ENCODE measurements around the gene MCM6.
"Not testable (repeated sequence)": the region's sequence is repeated elsewhere in the genome, so short reads cannot be mapped to it uniquely, and the experiment has no call there.

Gene MCM6

DNA sequence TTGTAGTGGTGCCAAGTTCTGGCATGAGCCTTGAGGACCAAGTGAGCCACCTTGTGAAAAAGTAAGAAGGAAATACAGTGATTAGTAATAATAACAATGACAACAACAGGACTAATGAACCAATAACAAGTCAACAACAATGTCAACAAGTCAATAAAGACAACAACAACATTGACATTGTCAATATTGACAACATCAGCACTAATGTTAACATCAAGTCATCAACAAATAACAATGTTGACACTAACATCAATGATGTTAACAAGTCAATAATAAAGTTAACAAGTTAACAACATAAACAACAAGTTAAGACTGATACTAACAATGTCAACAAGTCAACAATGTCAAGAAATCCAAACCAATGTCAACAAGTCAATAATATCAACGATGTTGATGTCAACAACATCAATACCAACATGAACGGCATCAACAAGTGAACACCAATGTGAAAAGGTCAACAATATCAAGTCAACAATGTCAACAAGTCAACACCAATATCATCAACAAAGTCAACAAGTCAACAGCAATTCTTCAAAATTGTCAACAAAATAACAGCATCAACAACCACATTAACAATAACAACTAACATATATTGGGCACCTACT, 63.2 kb downstream of the MCM6 start:
- TF ChIP-seq, protein P1, sequence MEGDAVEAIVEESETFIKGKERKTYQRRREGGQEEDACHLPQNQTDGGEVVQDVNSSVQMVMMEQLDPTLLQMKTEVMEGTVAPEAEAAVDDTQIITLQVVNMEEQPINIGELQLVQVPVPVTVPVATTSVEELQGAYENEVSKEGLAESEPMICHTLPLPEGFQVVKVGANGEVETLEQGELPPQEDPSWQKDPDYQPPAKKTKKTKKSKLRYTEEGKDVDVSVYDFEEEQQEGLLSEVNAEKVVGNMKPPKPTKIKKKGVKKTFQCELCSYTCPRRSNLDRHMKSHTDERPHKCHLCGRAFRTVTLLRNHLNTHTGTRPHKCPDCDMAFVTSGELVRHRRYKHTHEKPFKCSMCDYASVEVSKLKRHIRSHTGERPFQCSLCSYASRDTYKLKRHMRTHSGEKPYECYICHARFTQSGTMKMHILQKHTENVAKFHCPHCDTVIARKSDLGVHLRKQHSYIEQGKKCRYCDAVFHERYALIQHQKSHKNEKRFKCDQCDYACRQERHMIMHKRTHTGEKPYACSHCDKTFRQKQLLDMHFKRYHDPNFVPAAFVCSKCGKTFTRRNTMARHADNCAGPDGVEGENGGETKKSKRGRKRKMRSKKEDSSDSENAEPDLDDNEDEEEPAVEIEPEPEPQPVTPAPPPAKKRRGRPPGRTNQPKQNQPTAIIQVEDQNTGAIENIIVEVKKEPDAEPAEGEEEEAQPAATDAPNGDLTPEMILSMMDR (IDR thresholded peaks at IDR 0.05; ENCODE audit: low read depth, low read length, missing control alignments) = no peak
- DNase-seq (ENCODE audit: low read depth) = no peak
- no peak overlapping the region for H3K4me3 ChIP-seq (ENCODE audit: low read depth, low read length)

DNA sequence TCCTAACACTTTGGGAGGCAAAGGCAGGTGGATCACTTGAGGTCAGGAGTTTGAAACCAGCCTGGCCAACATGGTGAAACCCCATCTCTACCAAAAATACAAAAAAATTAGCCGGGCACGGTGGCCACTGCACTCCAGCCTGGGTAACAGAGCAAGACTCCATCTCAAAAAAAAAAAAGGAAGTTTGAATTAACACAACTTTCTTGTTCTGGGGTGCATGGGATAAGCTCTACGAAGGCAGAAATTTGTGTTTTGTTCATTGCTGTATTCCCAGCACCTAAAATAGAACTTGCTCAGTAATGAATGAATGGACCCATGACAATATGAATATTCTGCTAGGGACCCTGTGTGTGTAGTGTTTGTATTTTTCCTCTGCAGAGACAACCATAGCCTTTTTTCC, 68.4 kb downstream of the MCM6 start:
- DNase-seq (ENCODE audit: low read depth) = not testable (repeated sequence)

DNA sequence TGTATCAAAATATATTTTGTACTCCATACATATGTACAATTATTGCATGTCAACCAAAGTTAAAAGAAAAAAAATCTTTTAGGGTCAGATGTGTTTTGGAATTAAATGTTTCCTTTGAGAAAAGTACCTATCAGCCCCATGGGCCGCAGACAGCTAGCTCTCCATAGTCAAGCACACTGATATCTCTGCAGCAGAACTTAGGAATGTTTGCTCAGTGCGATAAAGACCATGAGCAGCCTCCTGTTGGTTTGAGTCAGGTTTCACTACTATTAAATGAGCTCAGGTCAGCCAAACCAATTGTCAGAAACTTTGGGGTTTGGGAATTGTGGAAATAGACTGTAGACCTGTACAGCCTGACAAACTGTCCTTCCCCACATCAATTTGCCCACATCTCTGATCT, 73.0 kb downstream of the MCM6 start:
- TF ChIP-seq, protein P1 (IDR thresholded peaks at IDR 0.05; ENCODE audit: low read depth, low read length, missing control alignments) = no peak
- no peak for DNase-seq (ENCODE audit: low read depth)
- H3K4me3 ChIP-seq (ENCODE audit: low read depth, low read length) = no peak overlapping the region

More for the DNA sequence above, 68.4 kb downstream of the MCM6 start:
- H3K4me3 ChIP-seq (ENCODE audit: low read depth, low read length) = not testable (repeated sequence)

DNA sequence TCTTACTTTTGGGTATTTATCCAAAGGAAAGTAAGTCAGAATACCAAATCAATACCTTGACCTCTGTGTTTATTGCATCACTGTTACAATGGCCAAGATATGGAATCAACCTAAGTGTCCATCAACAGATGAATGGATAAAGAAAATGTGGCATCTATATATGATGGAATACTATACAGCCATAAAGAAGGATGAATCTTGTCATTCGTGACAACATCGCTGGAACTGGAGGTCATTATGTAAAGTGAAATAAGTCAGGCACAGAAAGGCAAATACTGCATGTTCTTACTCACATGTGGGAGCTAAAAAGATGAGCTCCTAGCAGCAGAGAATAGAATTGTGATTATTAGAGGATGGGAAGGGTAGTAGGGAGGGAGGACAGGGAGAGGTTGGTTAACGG, 73.9 kb downstream of the MCM6 start:
- TF ChIP-seq, protein P1 (IDR thresholded peaks at IDR 0.05; ENCODE audit: low read depth, low read length, missing control alignments) = no peak
- H3K4me3 ChIP-seq (ENCODE audit: low read depth, low read length) = no peak overlapping the region
- no peak for DNase-seq (ENCODE audit: low read depth)

DNA sequence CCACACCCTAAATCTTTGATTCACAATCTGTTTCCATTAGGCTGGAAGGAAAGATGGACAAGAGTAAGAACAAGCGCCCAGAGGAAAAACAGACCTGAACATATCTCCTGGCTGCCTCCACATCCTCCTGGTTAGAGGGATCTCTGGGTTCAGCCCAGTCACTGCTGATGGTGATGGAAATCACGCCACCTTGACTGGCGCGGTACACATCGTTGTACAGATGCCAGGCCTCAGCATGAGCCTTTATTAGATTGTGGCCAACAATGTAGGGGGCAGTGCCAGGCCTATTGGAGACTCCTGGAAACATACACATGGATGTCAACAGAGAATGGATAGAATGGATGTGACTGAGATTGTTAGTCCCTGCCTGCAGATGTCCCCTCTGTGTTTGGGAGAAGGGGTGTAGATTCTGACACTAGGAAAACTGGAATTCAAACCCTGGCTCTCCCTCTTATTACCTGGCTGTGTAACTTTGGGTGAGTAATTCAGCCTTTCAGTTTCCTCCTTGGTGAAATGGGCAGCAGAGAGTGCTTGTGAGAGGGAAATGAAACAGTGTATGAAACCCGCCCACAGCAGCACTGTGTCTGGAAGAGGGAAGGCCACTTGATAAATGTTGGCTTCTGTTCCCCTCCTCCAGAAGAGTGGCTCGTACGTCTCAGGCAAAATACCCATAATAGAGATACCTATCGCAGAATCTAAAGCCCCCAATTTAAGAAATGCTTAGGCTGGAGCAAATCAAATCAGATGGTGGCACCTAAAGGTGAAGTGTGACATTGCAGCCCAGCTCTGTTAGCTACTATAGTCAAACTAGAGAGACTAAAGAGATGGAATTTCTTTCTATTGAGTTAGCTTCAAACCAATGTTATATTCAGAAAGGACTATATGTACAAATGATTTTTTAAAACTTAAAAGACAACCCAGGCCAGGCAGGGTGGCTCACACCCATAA, 75.5 kb downstream of the MCM6 start:
- TF ChIP-seq, protein P1 (IDR thresholded peaks at IDR 0.05; ENCODE audit: low read depth, low read length, missing control alignments) = peak; percentile 26
- H3K4me3 ChIP-seq (ENCODE audit: low read depth, low read length) = no peak overlapping the region
- DNase-seq (ENCODE audit: low read depth) = no peak

DNA sequence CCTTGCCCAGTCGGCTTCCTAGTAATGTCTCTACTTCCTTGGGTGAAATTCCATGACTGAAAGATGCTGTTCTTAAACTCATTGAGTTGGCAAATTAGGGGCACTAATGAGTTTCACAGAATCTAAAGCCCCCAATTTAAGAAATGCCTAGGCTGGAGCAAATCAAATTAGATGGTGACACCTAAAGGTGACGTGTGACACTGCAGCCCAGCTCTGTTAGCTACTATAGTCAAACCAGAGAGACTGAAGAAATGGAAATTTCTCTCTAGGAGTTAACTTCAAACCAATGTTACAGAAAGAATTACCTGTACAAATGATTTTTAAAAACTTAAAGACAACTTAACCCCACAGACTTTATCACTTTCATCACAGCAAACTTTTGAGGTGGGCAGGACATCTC, 76.5 kb downstream of the MCM6 start:
- TF ChIP-seq, protein P1 (IDR thresholded peaks at IDR 0.05; ENCODE audit: low read depth, low read length, missing control alignments) = peak; percentile 32
- no peak for DNase-seq (ENCODE audit: low read depth)
- no peak overlapping the region for H3K4me3 ChIP-seq (ENCODE audit: low read depth, low read length)

- TF ChIP-seq, protein P1 (IDR thresholded peaks at IDR 0.05; ENCODE audit: low read depth, low read length, missing control alignments) = peak; percentile 52
- DNase-seq (ENCODE audit: low read depth) = no peak
- H3K4me3 ChIP-seq (ENCODE audit: low read depth, low read length) = no peak overlapping the region
These were observed 77.5 kb downstream of the MCM6 start for GRCh38 chr2:135798762-135799161.

All from GM12864 (cell line).